Uterine smooth muscle cell (primary cell): ENCODE measurements around the gene LGSN. TPM values are rescaled to one million over a fixed set of nuclear protein-coding genes. Genes with fewer than 3 reads are reported as not detected.

Experiments
- total RNA-seq: library from RNA; depleted of rRNA; stranded (reverse); fragments of >200 nt; gene quantifications from 2 replicates; pipeline ENCODE4 v1.2.3, GENCODE V29; 2014

The LGSN gene
- not detected in 2 replicates for total RNA-seq

DNA sequence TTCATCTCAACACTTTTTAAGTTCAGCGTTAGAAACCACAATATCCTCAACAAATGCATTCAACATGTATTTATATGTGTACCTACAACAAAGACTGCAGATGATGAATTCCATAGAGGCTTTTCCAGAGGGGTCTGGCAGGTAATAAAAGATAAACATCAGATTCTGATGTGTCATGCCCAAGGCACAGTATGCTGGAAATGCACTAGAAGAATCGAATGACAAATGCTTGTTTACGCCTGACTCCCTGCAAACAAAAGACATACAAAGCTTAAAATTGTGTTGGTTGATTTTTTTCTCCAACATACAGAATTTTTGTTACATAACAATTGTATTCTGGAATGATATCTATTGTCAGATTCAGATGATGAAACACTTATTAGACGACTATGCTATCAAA is at the start of gene LGSN:
LGSN (minus strand) TSS at position 45 of the 400 bp plus-strand sequence; CDS start at position 5, 40 bp downstream.

Other genes with a start within 250 kb of the LGSN start
- 0.12 and 0.22 TPM in 2 replicates for gene FKBP1C, start 108.5 kb downstream of the LGSN start, total RNA-seq